Measurements from ENCODE around the gene HAO1.

DNA sequence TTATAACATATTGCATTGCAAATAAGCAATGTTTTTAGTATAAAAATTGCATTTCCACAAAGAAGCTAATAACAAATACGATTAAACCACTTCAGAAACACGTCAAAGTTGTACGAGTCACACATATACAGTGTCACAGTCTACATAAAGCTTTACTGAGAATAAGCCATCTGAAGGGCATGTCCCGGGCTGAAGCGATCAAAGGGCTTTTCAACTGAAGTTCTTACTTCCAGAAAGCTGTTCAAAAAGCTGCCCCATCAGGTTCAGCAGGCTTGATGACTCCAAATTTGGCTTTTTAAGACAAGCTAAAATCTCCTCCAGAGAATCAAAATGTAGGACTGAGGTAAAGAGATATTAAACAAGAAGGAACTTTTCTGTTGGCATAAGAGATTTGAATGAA, 37.5 kb upstream of the HAO1 start:
- TF ChIP-seq CTCF (IDR thresholded peaks at IDR 0.05): no peak
- no peak for TF ChIP-seq EZH2 (IDR thresholded peaks at IDR 0.05)
- TF ChIP-seq EZH2phosphoT487 (IDR thresholded peaks at IDR 0.05): no peak
